ENCODE measurements around the gene HEATR9.

HEATR9 gene

GRCh38 chr17:35864853-35865252 lies 3.8 kb downstream of the HEATR9 start:
- no peak for DNase-seq

DNA sequence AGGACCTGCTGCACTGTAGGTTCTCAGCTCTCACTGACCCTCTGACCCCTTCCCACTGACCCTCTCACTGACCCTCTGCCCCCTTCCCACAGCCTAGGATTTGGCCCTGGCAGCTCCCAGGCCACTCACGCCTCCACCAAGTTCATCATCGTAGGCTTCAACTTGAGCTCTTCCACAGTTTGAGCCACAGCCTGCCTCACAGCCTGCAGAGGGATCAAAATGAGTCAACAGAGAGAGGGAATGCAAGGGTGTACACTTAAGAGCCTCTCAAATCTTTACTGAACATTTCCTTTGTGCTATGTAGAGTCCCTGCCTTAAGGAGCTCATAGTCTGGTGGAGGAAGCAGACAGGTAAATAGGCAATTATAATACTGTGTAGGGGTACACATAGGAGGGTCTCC lies 12.1 kb downstream of the HEATR9 start:
- no peak for DNase-seq

- no peak for DNase-seq
These were observed 12.7 kb downstream of the HEATR9 start for GRCh38 chr17:35855965-35856364.

GRCh38 chr17:35849469-35850348 lies 19.0 kb downstream of the HEATR9 start:
- no peak for DNase-seq

DNA sequence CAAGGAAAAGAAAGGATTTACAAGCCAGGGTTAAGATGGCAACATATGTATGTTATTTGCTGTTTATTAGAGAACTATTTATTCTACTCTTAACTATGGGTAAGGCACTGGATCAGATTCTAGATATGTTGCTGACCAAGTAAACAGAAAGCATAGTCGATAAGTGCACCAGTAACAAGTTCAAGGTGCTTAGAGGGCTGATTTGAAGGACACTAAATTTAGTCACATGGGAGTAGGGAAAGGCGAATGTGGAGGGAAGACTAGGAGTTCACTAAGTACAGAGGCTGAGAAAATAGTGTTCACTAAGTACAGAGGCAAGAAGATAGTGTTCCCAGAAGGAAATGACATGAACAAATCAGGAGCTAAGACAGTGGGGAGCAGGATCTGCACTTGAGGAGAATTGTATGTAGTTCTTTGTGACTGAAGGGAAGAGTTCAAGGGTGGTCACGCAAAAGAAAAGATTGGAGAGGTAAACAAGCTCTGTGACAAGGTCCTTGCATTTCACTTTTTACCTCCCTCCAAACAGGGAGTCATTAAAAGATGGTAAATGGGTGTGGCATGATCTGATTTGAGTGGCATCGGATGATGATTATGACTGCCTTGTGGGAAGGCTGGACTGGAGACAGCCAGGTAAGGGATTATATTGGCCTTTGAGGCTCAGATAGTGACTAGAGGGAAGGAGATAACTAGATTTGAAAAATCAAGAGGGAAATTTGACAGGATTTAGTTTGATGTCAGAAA lies 20.9 kb downstream of the HEATR9 start:
- DNase-seq, result no peak

DNA sequence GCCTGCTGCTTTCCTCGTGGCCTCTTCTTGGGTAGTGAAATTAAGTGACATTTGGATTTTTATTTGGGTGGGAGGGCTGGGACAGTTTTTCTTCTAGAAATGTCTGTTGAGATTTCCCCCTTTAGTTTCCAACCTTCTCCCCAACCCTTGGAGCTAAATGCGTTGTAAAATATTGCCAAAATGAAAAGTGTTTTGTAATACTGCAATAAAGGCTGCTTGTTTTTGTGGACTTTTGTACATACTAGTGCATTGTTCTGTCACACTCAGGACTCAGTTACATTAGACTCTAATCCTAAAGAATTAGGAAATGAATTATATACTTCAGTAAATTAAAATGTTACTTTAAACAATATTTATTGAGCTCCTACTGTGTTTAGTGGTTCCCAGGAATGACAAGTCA lies 21.7 kb downstream of the HEATR9 start:
- DNase-seq, result no peak

DNA sequence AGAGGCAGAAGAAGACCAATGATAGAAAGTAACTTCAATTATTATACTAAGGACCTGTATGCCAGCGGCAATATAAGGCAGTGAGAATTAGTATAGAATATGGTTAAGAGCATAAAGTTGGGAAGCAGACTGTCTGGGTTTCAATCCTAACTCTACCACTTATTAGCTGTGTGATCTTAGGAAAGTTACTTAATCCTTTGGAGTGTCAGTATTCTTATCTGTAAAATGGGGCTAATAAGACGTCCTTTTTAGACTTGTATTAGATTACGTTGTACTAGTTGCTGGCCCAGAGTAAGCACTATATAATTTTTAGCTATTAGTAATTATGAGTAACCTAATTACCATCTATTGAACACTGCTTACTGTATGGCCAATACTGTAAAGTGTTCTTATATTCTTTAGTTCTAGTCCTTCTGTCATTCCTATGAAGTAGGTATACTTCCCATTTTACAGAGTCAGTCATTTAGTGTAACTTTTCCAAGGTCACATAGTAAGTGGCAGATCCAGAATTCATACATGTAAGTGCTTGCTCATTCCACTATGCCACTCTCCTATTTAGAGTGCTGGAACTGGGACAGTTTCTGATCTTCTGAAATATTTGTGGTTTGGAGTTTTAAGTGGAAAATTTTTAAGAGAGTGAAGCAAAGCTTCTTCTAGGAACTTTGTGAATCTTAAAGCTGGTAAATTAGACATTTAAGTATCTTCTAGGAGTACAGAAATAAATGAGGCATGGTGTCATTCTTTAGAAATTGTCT lies 22.5 kb downstream of the HEATR9 start:
- DNase-seq, result no peak

- DNase-seq, result no peak
These were observed 24.1 kb downstream of the HEATR9 start for GRCh38 chr17:35844547-35844946.

DNA sequence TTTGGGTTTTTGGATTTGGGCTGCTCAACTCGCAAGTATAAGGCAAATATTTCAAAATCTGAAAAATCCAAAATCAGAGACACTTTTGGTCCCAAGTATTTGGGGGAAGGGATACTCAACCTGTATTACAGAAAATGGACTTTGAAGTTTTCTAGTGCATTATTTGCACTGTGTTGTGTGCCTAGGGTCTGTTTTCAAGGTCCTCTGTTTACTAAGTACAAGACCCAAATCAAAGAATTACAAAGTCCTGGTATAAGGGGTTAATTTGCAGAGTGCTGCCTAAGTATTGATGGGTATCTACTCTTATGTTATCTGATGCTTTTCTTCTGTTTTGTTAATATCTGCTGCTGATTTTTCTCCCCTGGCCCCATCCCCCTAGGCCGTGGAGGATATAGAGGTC lies 25.0 kb downstream of the HEATR9 start:
- DNase-seq, result no peak

- DNase-seq, result no peak
These were observed 26.5 kb downstream of the HEATR9 start for GRCh38 chr17:35842239-35842638.

- DNase-seq, result no peak
These were observed 27.2 kb downstream of the HEATR9 start for GRCh38 chr17:35841505-35841904.

GRCh38 chr17:35841101-35841500 lies 27.6 kb downstream of the HEATR9 start:
- DNase-seq, result no peak

DNA sequence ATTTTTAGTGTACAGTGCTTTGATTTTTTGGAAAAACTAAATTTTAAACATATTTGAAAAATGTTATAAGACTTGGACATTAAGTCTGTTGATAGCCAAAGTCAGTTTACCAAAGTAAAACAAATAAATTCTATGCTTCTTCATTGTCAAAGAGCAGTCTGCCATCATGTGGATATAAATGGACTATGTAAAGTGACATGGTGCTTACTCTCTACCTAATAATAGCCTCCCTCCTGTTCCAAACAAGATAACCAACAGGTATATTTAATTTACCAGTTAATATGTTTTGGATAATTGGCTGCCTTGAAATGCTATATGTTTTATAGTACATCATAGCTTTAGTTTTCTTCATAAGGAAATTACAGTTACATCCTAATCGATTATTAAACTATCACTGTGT lies 43.5 kb downstream of the HEATR9 start:
- no peak for DNase-seq

DNA sequence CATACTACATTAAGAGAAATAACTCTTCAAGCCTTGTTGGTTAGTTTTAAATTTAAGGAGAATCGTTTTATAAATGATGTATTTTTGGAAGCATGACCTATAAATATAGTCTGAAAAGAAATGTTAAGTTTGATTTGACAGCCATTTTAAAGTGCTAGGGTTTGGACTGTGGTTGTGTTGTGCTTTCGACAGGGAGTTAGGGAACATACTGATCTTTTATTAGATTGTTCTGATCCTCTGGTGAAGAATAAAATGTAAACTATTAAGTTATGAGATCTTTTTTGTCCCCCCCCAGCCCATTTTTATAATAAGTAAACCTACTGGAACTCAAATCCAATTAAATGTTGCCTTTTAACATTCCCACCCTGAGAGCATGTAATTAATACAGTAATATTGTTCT lies 47.4 kb downstream of the HEATR9 start:
- no peak for DNase-seq

GRCh38 chr17:35819455-35819854 lies 49.2 kb downstream of the HEATR9 start:
- DNase-seq, result no peak

DNA sequence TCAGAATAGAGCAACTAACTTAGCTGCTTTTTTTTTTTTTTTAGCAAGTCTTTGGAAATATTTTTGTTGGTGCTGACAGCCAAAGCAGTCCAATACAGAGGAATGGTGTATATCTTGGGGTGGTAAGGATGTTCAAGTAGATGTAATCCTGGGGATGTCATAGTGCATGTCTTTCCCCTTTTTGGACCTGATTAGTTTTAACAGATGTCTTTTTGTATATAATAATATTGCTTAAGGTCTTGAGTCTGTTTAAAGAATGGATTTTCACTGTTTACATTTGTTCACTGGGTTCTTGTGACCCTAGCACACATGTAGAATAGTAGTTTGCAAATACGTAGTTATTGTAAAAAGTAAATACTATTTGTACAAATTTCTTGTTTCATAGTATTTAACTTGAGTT lies 51.5 kb downstream of the HEATR9 start:
- DNase-seq, result no peak

DNA sequence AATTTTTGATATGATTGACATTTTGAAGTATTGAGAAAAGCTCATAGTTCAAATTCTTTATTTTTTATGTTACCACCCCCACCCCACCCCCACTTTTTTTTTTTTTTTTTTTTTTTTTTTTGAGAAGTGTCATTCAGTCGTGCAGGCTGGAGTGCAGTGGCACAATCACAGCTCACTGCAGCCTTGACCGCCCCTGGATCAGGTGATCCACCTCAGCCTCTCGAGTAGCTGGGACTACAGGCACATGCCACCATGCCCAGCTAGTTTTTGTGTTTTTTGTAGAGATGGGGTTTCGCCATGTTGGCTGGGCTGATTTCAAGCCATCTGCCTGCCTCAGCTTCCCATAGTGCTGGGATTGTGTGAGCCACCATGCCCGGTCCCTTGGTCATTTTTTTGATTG lies 52.0 kb downstream of the HEATR9 start:
- no peak for DNase-seq

DNA sequence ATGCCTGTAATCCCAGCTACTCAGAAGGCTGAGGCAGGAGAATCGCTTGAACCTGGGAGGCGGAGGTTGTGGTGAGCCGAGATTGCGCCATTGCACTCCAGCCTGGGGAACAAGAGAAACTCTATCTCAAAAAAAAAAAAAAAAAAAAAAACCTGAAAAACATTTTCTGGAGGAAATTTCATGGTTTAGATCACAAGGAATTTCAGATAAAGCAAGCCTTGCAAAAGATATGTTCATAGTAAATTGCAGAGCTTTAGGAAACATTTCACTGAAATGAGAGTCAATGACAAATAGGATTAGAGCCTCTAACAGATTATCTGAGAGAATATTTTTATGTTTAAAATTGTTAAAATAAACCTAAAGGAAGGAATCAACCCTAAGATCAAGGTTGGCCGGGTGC lies 56.2 kb downstream of the HEATR9 start:
- no peak for DNase-seq

- DNase-seq, result no peak
These were observed 56.9 kb downstream of the HEATR9 start for GRCh38 chr17:35811759-35812158.

DNA sequence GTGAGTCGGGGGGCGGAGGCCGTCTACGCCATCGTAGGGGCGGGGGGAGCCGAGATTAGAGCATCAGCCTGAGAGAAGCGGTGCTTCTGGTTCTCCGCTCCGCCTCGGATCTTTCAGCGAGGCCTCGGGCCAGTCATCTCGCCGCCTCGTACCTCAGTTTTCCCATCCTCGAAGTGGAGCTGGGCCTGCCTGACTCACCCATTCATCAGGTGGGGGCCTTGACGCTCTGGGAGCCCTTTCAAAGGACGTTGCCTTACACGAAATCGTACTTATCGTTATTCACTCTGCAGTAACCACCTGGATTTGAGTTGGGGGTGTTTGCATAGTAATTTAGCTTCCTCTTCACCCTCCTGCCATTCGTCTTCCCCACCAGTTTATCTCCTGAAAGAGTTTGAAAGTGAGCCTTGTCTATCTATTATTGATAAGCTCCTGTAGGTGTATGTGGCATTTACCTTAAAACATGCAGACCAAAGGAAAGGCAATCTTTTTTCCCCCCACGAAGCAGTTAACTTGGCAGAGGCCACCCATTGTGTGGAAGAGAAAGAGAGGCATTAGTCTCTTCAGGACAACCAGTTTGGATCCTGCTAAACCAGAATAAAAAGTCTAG lies 58.7 kb downstream of the HEATR9 start:
- DNase-seq, result no peak

DNA sequence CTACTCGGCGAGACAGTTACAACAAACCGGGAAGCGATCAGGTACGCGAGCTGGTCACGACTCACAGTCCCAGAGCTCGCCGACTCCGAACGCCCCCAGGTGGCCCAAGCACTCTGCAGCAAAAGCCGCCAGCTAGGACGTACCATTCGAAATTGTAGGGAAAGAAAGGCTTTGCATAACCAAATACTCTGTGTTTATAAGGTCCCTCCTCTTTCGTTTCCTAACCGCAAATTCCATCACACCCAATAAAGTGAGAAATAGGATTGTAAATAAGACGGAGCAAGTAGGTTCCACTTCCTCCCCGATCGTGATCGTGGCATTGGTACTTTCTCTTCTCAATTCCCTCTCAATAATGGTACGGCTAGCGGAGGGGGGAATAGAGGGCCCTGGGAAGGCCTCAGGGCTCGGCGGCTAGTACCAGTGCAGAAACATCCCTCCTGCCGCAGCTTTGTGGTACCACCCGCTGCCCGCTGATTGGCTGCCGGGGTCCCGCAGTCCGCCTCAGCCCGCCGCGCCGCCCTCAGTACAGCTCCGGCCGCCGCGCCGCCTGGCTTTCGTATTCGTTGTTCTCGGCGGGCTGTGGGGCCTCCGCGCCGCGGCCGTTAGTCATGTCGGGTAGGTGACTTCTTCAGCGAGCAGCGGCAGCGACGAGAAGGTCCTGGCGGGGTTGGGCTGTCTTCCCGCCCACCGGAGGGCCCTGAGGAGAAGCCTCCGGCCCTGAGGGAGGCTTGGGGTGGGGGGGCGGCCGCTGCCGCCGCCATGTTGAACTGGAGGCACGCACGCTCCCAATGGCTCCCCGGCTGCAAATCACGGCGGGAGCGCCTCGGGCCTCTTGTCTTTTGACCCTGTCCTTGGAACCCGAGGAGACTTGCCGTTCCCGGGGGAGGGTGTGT lies 59.5 kb downstream of the HEATR9 start, which contains the start of gene TAF15:
TSS of gene TAF15 (plus strand) at position 523 of the 893 bp plus-strand sequence. CDS start at position 609, 86 bp downstream.
- DNase-seq, result peak; percentile 98
